HepG2 (cell line): ENCODE results near the gene IFI27. TPM values are rescaled to one million over a fixed set of nuclear protein-coding genes. Genes with fewer than 3 reads are reported as not detected.

Experiments
- ATAC-seq: fragments of 200-7000 bp; cut with Tn5 transposase; 3 replicates; pipeline ENCODE4 v1.9.1; 2020; ENCODE audit warnings: mild to moderate bottlenecking, moderate library complexity
- BruUV-seq: library from RNA; stranded (reverse); fragments of 400-500 nt; replicated peaks from 2 replicates; lab custom pipeline; 2021; lab: Mats Ljungman, UMichigan
- CTCF ChIA-PET: fragments of 300-600 bp; formaldehyde crosslinking; extraction: SDS; loops from one replicate; lab custom pipeline; 2021; ENCODE audit warnings: low total read pairs, inconsistent platforms, low intra/inter-chr PET ratio; lab: Yijun Ruan, JAX
- POLR2A ChIA-PET: fragments of 350-600 bp; sonication (Branson Sonifier 250); formaldehyde crosslinking; loops from one replicate; lab custom pipeline; 2020; ENCODE audit warnings: antibody characterized with exemption, inconsistent platforms; lab: Yijun Ruan, JAX
- DNase-seq: peaks from one replicate; pipeline ENCODE4 v3.0.0-alpha.2; 2015; ENCODE audit warnings: low spot score
- FAIRE-seq: peaks from 3 replicates; lab custom pipeline; 2011; peaks lifted over from hg19 to GRCh38; lab: Jason Lieb, UNC
- H2AFZ ChIP-seq: one replicate; pipeline ENCODE4 v1.6.1; 2011; ENCODE audit warnings: low read length, inconsistent platforms
- H3K27ac ChIP-seq: fragments of 300-600 bp; 3 replicates; pipeline ENCODE4 v1.8.0; 2011; ENCODE audit warnings: mixed run types, mild to moderate bottlenecking, mixed read lengths, low read length, inconsistent platforms; ENCODE audit not compliant: insufficient read depth; ENCODE audit errors: extremely low read length
- H3K27me3 ChIP-seq, 2 experiments: fragments of 200-600 bp in 1 of 2; 2 replicates in 1 of 2; 3 replicates in 1 of 2; pipeline versions ENCODE4 v1.6.0 to v1.8.0; 2011; ENCODE audit warnings: low read length in 2 of 2, mild to moderate bottlenecking in 2 of 2, moderate library complexity in 2 of 2, inconsistent platforms in 1 of 2; ENCODE audit not compliant: insufficient read depth in 2 of 2, control insufficient read depth in 1 of 2
- H3K36me3 ChIP-seq, 2 experiments: fragments of 200-600 bp in 1 of 2; replicated peaks in 1 of 2; 2 replicates in 1 of 2; 3 replicates in 1 of 2; pipeline versions ENCODE4 v1.5.1 to v1.8.0; 2011; ENCODE audit warnings: low read length in 2 of 2, inconsistent platforms in 1 of 2; ENCODE audit not compliant: insufficient read depth in 2 of 2, control insufficient read depth in 1 of 2
- H3K4me1 ChIP-seq: 2 replicates; pipeline ENCODE4 v1.5.1; 2012; ENCODE audit warnings: low read length, inconsistent platforms; ENCODE audit not compliant: insufficient read depth
- H3K4me2 ChIP-seq: 2 replicates; pipeline ENCODE4 v1.6.0; 2011; ENCODE audit warnings: low read depth, low read length, inconsistent platforms
- H3K4me3 ChIP-seq, 3 experiments: fragments of 200-600 bp in 1 of 3; sonication (generic), shearing (Covaris generic) in 1 of 3; replicated peaks in 1 of 3; 2 replicates each; pipeline ENCODE4 v1.5.1; 2011 to 2016; ENCODE audit warnings: low read length in 3 of 3, inconsistent platforms in 2 of 3, low read depth in 2 of 3, mild to moderate bottlenecking in 2 of 3, control low read depth in 1 of 3, mixed read lengths in 1 of 3; ENCODE audit not compliant: insufficient read depth in 1 of 3
- H3K79me2 ChIP-seq: one replicate; pipeline ENCODE4 v1.6.1; 2011; ENCODE audit warnings: low read length, inconsistent platforms; ENCODE audit not compliant: insufficient read depth
- H3K9ac ChIP-seq: 2 replicates; pipeline ENCODE4 v1.6.0; 2011; ENCODE audit warnings: mild to moderate bottlenecking, low read depth, low read length, inconsistent platforms; ENCODE audit not compliant: insufficient read depth
- H3K9me3 ChIP-seq: 2 replicates; pipeline ENCODE4 v1.5.1; 2012; ENCODE audit warnings: mild to moderate bottlenecking, low read length
- H4K20me1 ChIP-seq: 2 replicates; pipeline ENCODE4 v1.6.0; 2011; ENCODE audit warnings: inconsistent platforms, mild to moderate bottlenecking, low read length, moderate library complexity; ENCODE audit not compliant: insufficient read depth
- BRF2 ChIP-seq: sonication (generic); formaldehyde crosslinking; IDR thresholded peaks from 2 replicates; pipeline ENCODE4 v1.8.1; 2022; ENCODE audit warnings: mild to moderate bottlenecking, missing genetic modification reagents
- HMG20A ChIP-seq: IDR thresholded peaks from 2 replicates; pipeline ENCODE4 v1.6.1; 2016; ENCODE audit warnings: borderline replicate concordance
- HOXA5 ChIP-seq: sonication (generic); formaldehyde crosslinking; IDR thresholded peaks from 2 replicates; pipeline ENCODE4 v1.4.0; 2020; ENCODE audit warnings: missing genetic modification reagents
- PATZ1 ChIP-seq: sonication (generic); formaldehyde crosslinking; IDR thresholded peaks from 2 replicates; pipeline ENCODE4 v1.4.0; 2020; ENCODE audit warnings: missing genetic modification reagents
- RBM39 ChIP-seq: fragments of 200-400 bp; formaldehyde crosslinking; IDR thresholded peaks from one replicate; pipeline ENCODE4 v1.6.1; 2018; ENCODE audit warnings: antibody characterized with exemption, mild to moderate bottlenecking, low read depth, low read length; ENCODE audit not compliant: poor library complexity, severe bottlenecking
- STAT6 ChIP-seq: sonication (generic); formaldehyde crosslinking; IDR thresholded peaks from 2 replicates; pipeline ENCODE4 v1.4.0; 2020; ENCODE audit warnings: missing genetic modification reagents, mild to moderate bottlenecking, borderline replicate concordance
- THYN1 ChIP-seq: sonication (generic); formaldehyde crosslinking; IDR thresholded peaks from 2 replicates; pipeline ENCODE4 v1.8.1; 2023; ENCODE audit warnings: low read depth, mild to moderate bottlenecking, moderate library complexity, missing genetic modification reagents, borderline replicate concordance
- YEATS4 ChIP-seq: sonication (generic); formaldehyde crosslinking; IDR thresholded peaks from 2 replicates; pipeline ENCODE4 v1.4.0; 2020; ENCODE audit warnings: missing genetic modification reagents, borderline replicate concordance
- ZNF263 ChIP-seq: sonication (generic); formaldehyde crosslinking; IDR thresholded peaks from 2 replicates; pipeline ENCODE4 v1.4.0; 2020; ENCODE audit warnings: missing genetic modification reagents
- WGBS: methylation state at CpG from one replicate; pipeline ENCODE4 v1.1.6; 2017; ENCODE audit warnings: low lambda C conversion rate; 5-methylcytosine and 5-hydroxymethylcytosine counted together
- in situ Hi-C: cut with HindIII; loops from 2 replicates; pipeline ENCODE4 v1.10.0; 2017; ENCODE audit warnings: low pct_unique_long_range_greater_than_20kb; ENCODE audit not compliant: extremely low pct_ligation_motif_present
- intact Hi-C: fragments of 100-400 bp; cut with micrococcal nuclease; formaldehyde crosslinking; loops from one replicate; pipeline ENCODE4 v1.10.0; 2022; ENCODE audit not compliant: unreplicated experiment
- polyA plus RNA-seq, 8 experiments: library from polyadenylated mRNA; depleted of rRNA in 3 of 8; stranded (reverse) in 7 of 8; unstranded in 1 of 8; fragments of >200 nt; fragmentation: Illumina TruSeq in 4 of 8; extraction: Trizol in 4 of 8; gene quantifications; 2 replicates each; pipeline versions ENCODE4 v1.2.1 to v1.2.3, GENCODE V29; 2011 to 2016; ENCODE audit warnings: low read depth in 4 of 8, missing spikeins in 1 of 8, mixed read lengths in 1 of 8; ENCODE audit not compliant: insufficient read depth in 1 of 8
- total RNA-seq, 5 experiments: library from RNA; depleted of rRNA; stranded (reverse); fragments of >200 nt; fragmentation: Illumina TruSeq; extraction: Trizol; gene quantifications; 2 replicates each; pipeline ENCODE4 v1.2.3, GENCODE V29; 2016; ENCODE audit warnings: low read depth in 1 of 5

Gene IFI27
- total and polyA plus RNA-seq, 2 of the 13 experiments (the other 11 are each of a cell fraction or from before 2014, with no cell fraction given): 1.2 to 1.7 TPM

GRCh38 chr14:94100847-94101246, 9.7 kb upstream of the IFI27 start:
- ChIA-PET POLR2A (no interaction called here), CTCF (no interaction called here)
- no CpG with 5 or more reads among the region's 4 CpGs for WGBS
- Histone ChIP-seq H3K9me3 (no peaks in the 10 kb centered on the region), H2AFZ (no peak overlapping the region), H3K36me3 (0 out of 5 replicates have a peak, but pooled peaks cover 0 to 6% of the 10 kb centered on the region in 2 experiments), H3K27me3 (no peaks in the 10 kb centered on the region), H3K27ac (no peak overlapping the region), H4K20me1 (no peaks in the 10 kb centered on the region), H3K4me1 (peaks cover 14% of the 10 kb centered on the region), H3K4me2 (no peak overlapping the region), H3K79me2 (no peaks in the 10 kb centered on the region), H3K4me3 (no peak overlapping the region), H3K9ac (no peak overlapping the region)
- in situ Hi-C loops (no loop called here), intact Hi-C loops (no loop called here)
- no peak for FAIRE-seq
- peak; percentile 22; the same call in 1 of the 3 replicates for ATAC-seq
- no TSS peak for BruUV-seq
- TF ChIP-seq YEATS4 (CRISPR knock-in tag) (no peak), HMG20A (CRISPR knock-in tag) (no peak), THYN1 (CRISPR knock-in tag) (no peak), HOXA5 (CRISPR knock-in tag) (no peak), STAT6 (CRISPR knock-in tag) (no peak), RBM39 (no peak), BRF2 (no peak), PATZ1 (CRISPR knock-in tag) (no peak), ZNF263 (CRISPR knock-in tag) (no peak)
- DNase-seq: no peak
